Pancreas (tissue), 10 donors: ENCODE measurements around the gene OPCML. TPM values are rescaled to one million over a fixed set of nuclear protein-coding genes. Genes with fewer than 3 reads are reported as not detected.

Source experiments
- ATAC-seq, 4 donors: fragments of 200-7000 bp; cut with Tn5 transposase; one replicate each; pipeline versions ENCODE4 v1.8.0 to v1.9.1; 2020; ENCODE audit warnings: mild to moderate bottlenecking in 4 of 4, moderate library complexity in 4 of 4
- DNase-seq, 6 donors: peaks; one replicate each; pipeline ENCODE4 v3.0.0-alpha.2; 2020
- FAIRE-seq: peaks from 2 replicates; lab custom pipeline; 2012; peaks lifted over from hg19 to GRCh38; lab: Jason Lieb, UNC
- H3K27ac ChIP-seq, 4 donors: fragments of 200-600 bp; sonication (generic); 1 replicate in 3 of 4; 2 replicates in 1 of 4; pipeline versions ENCODE4 v1.5.0 to v1.8.0; 2020
- H3K27me3 ChIP-seq, 4 donors: fragments of 200-600 bp; one replicate each; pipeline ENCODE4 v1.8.0; 2021
- H3K36me3 ChIP-seq, 3 donors: fragments of 200-600 bp; sonication (generic) in 1 of 3; one replicate each; pipeline versions ENCODE4 v1.5.0 to v1.8.0; 2020 to 2021
- H3K4me1 ChIP-seq, 3 donors: fragments of 200-600 bp; one replicate each; pipeline ENCODE4 v1.8.0; 2021
- H3K4me3 ChIP-seq, 4 donors: fragments of 200-600 bp; sonication (generic) in 2 of 4; one replicate each; pipeline versions ENCODE4 v1.5.0 to v1.8.0; 2020 to 2021
- H3K9me3 ChIP-seq, 4 donors: fragments of 200-600 bp; one replicate each; pipeline ENCODE4 v1.8.0; 2021
- CTCF ChIP-seq, 4 donors: fragments of 200-600 bp; sonication (generic) in 3 of 4; IDR thresholded peaks; one replicate each; pipeline versions ENCODE4 v1.5.0 to v1.8.0; 2021; ENCODE audit warnings: antibody characterized with exemption in 4 of 4
- WGBS, 2 donors: extraction: QIAGEN DNeasy Blood & Tissue Kit; methylation state at CpG; one replicate each; pipeline ENCODE4 v1.1.7; 2013; 5-methylcytosine and 5-hydroxymethylcytosine counted together
- intact Hi-C, 3 donors: fragments of 100-400 bp; cut with DNase I; formaldehyde crosslinking; loops; one replicate each; pipeline versions ENCODE4 v1.11.1 to v1.14.2; 2022
- polyA plus RNA-seq, 2 donors: library from polyadenylated mRNA; stranded (reverse); fragments of 200-250 nt; gene quantifications; one replicate each; pipeline ENCODE4 v1.2.3, GENCODE V29; 2013
- total RNA-seq, 6 donors: library from RNA; stranded (reverse); fragmentation: NEBNext Ultra II Directional in 4 of 6; extraction: Animal tissue kit (Norgen Biotek cat#: 25700) in 4 of 6; gene quantifications; one replicate each; pipeline versions ENCODE4 v1.2.1 to v1.2.4, GENCODE V29; 2021 to 2023
- donor health status: healthy with polysubstance abuse.
- donor health status: DM: no; HTN: no; CAD: no; lungs with moderate emphysema.
- donor health status: DM: no; HTN: no; CAD: no.
- donor health status: control.
- donor health status: control.
- donor health status: Bipolar disorder and iron deficiency.
- donor health status: DM: yes; HTN: yes; CAD: no.
- donor health status: DM: no; HTN: no; CAD: no.
- donor health status: DM: no; HTN: no; CAD: no.
- donor health status: DM: yes; HTN: yes; CAD: no.

Gene OPCML
- total and polyA plus RNA-seq, 8 donors, result 0.05 to 0.31 (median 0.19) TPM

DNA sequence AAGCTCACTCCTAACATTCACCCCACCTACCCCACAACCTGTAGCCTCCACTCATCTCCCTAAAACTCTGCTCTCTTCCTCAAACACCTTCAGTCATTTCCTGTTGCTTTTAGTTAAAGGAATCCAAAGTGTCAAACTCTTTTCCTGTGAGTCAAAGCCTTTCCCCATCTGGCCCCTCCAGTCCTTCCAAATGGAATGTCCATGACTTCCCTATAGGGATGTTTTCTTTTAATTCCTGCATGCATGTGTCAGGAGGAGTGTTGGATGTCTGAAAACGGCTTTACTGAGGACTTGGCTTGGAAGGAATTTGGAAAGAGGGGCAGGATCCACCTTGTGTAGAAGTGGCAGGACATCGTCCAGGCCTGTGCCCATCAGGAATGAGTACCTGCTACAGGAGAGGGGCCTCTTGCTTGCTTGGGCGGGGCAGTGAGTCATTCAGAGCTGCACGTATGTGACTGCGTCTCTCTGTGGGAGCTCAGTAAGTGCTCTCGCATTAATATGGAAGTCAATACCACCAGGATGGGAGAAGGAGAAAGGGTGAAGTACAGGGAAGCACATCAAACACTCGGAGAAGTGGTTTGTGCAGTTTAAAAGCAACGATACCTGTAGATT, 491.9 kb downstream of the OPCML start:
- no peak overlapping the region for H3K27ac ChIP-seq
- FAIRE-seq (no peak), ATAC-seq (no peak), DNase-seq (no peak)
- H3K9me3 ChIP-seq, result no peaks in the 10 kb centered on the region
- 55 to 74% methylated on average over 8 of the region's 8 CpGs for WGBS, 2 donors
- H3K27me3 ChIP-seq, result no peaks in the 10 kb centered on the region
- peaks cover 0 to 5% (median 0%) of the 10 kb centered on the region in 3 donors for H3K4me1 ChIP-seq
- no peak for TF ChIP-seq CTCF (IDR thresholded peaks at IDR 0.05)
- H3K36me3 ChIP-seq, result no peaks in the 10 kb centered on the region
- intact Hi-C loops, result no loop called here
- no peak overlapping the region for H3K4me3 ChIP-seq

DNA sequence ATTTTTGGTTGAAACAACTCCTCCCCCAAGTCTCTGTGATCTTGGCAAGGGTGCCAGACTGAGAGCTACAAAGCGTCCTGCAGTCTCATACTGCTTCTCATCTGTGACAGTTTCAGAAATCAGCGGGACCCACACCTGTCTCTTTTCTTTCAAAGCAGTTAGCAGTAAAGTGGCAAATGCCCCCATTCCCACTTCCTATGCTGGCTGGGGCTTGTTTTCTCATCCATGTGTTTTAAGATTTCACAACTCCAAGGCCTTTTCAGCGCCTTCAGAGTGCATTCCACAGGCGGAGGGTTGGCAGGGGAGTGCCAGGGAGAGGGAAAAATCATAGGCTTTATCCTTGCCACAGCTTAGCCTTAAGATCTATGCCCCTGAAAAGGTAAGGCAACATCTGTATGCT, 493.5 kb downstream of the OPCML start:
- Histone ChIP-seq H3K9me3 (no peaks in the 10 kb centered on the region), H3K27me3 (no peaks in the 10 kb centered on the region), H3K27ac (no peak overlapping the region), H3K4me3 (no peak overlapping the region), H3K4me1 (peaks cover 0 to 5% (median 0%) of the 10 kb centered on the region in 3 donors), H3K36me3 (no peaks in the 10 kb centered on the region)
- no peak for FAIRE-seq
- intact Hi-C loops, result no loop called here
- no peak for TF ChIP-seq CTCF (IDR thresholded peaks at IDR 0.05)
- WGBS, 2 donors, result 30 to 36% methylated on average over 4 of the region's 4 CpGs
- no peak for ATAC-seq
- no peak for DNase-seq

- intact Hi-C loops, result no loop called here
- TF ChIP-seq CTCF (IDR thresholded peaks at IDR 0.05), result no peak
- WGBS, 2 donors, result 89 to 91% methylated on average over 7 of the region's 7 CpGs
- H3K4me3 ChIP-seq, result no peak overlapping the region
- ATAC-seq (no peak), DNase-seq (no peak), FAIRE-seq (no peak)
- H3K27ac ChIP-seq, result no peak overlapping the region
- no peaks in the 10 kb centered on the region for H3K4me1 ChIP-seq
- H3K27me3 ChIP-seq, result no peaks in the 10 kb centered on the region
- no peaks in the 10 kb centered on the region for H3K9me3 ChIP-seq
- H3K36me3 ChIP-seq, result no peaks in the 10 kb centered on the region
These were observed 497.4 kb downstream of the OPCML start for GRCh38 chr11:133034929-133035328.

- ATAC-seq (no peak), FAIRE-seq (no peak), DNase-seq (no peak)
- Histone ChIP-seq H3K27me3 (peaks cover 0 to 5% (median 0%) of the 10 kb centered on the region in 4 donors), H3K36me3 (no peaks in the 10 kb centered on the region), H3K27ac (no peak overlapping the region), H3K9me3 (no peaks in the 10 kb centered on the region), H3K4me3 (no peak overlapping the region), H3K4me1 (no peaks in the 10 kb centered on the region)
- 38 to 47% methylated on average over 5 of the region's 5 CpGs for WGBS, 2 donors
- intact Hi-C loops, result no loop called here
- no peak for TF ChIP-seq CTCF (IDR thresholded peaks at IDR 0.05)
These were observed 503.2 kb downstream of the OPCML start for GRCh38 chr11:133029107-133029506.

- 63 to 74% methylated on average over 1 of the region's 1 CpG for WGBS, 2 donors
- Histone ChIP-seq H3K27me3 (peaks cover 0 to 5% (median 0%) of the 10 kb centered on the region in 4 donors), H3K4me1 (no peaks in the 10 kb centered on the region), H3K36me3 (no peaks in the 10 kb centered on the region), H3K27ac (no peak overlapping the region), H3K9me3 (no peaks in the 10 kb centered on the region), H3K4me3 (no peak overlapping the region)
- DNase-seq (no peak), ATAC-seq (no peak), FAIRE-seq (no peak)
- intact Hi-C loops, result no loop called here
- no peak for TF ChIP-seq CTCF (IDR thresholded peaks at IDR 0.05)
These were observed 505.3 kb downstream of the OPCML start for GRCh38 chr11:133026952-133027351.
